Measurements from ENCODE around the gene SLC2A9.

SLC2A9 gene

DNA sequence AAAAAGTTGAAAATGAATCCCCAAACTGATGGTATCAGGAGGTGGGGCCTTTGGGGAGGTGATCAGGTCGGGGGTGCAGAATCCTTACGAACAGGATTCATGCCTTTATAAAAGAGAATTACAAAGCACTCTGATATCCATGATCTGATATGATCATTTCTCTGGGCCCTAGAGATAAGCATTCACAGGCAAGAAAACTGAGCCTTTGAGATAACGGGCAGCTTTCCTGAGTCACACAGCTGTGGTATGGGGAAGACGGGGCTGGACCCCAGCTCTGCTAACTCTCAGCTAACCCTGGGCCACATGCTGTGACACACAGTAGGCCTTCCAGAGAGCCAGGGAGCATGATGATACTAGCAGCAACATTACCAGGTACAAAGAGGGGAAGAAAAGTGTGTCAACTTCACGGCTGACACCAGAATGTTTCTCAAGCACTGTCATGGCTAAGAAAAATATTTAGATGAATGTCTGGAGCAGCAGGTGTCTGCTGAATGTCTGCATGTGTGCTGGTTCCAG, 85.1 kb downstream of the SLC2A9 start:
- H2AFZ ChIP-seq (ENCODE audit: low read depth, low read length), result no peak overlapping the region
- no peak for TF ChIP-seq EZH2phosphoT487 (IDR thresholded peaks at IDR 0.05; ENCODE audit: low read depth)
- TF ChIP-seq, protein P1, sequence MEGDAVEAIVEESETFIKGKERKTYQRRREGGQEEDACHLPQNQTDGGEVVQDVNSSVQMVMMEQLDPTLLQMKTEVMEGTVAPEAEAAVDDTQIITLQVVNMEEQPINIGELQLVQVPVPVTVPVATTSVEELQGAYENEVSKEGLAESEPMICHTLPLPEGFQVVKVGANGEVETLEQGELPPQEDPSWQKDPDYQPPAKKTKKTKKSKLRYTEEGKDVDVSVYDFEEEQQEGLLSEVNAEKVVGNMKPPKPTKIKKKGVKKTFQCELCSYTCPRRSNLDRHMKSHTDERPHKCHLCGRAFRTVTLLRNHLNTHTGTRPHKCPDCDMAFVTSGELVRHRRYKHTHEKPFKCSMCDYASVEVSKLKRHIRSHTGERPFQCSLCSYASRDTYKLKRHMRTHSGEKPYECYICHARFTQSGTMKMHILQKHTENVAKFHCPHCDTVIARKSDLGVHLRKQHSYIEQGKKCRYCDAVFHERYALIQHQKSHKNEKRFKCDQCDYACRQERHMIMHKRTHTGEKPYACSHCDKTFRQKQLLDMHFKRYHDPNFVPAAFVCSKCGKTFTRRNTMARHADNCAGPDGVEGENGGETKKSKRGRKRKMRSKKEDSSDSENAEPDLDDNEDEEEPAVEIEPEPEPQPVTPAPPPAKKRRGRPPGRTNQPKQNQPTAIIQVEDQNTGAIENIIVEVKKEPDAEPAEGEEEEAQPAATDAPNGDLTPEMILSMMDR (IDR thresholded peaks at IDR 0.05; ENCODE audit: low read depth, low read length), result no peak
- H3K9me3 ChIP-seq (ENCODE audit: insufficient read depth, low read length), result no peaks in the 10 kb centered on the region
- H3K27ac ChIP-seq (ENCODE audit: low read length), result no peak overlapping the region
- H3K4me3 ChIP-seq (ENCODE audit: low read length), result no peak overlapping the region
- no peaks in the 10 kb centered on the region for H4K20me1 ChIP-seq (ENCODE audit: insufficient read depth, low read length)
- no peaks in the 10 kb centered on the region for H3K79me2 ChIP-seq (ENCODE audit: low read length)
- peaks cover 12% of the 10 kb centered on the region for H3K4me1 ChIP-seq (ENCODE audit: low read length)
- H3K36me3 ChIP-seq (replicated peaks; ENCODE audit: low read depth, low read length), result no peaks in the 10 kb centered on the region
- no peak overlapping the region for H3K4me2 ChIP-seq (ENCODE audit: low read length)
- H3K9ac ChIP-seq (ENCODE audit: low read length), result no peak overlapping the region
- no peaks in the 10 kb centered on the region for H3K27me3 ChIP-seq (ENCODE audit: low read depth, low read length)

DNA sequence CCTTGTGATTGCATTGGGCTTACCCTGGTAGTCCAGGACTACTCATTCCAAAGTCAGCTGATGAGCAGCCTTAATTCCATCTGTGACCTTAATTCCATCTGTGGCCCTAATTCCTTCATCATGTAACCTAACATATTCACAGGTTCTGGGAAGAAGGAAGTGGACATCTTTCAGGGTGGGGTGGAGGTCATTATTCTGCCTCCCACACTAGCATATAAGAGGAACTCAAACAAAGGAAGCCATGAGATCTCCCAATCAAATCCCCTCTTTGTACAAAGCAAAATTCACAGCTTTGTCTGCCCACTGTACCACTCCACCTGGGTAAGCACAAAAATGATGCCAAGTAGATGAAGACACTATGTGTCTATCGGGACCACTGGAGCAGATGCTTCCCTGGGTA, 87.3 kb downstream of the SLC2A9 start:
- H3K4me3 ChIP-seq (ENCODE audit: low read length), result no peak overlapping the region
- TF ChIP-seq EZH2phosphoT487 (IDR thresholded peaks at IDR 0.05; ENCODE audit: low read depth), result no peak
- TF ChIP-seq, protein P1 (IDR thresholded peaks at IDR 0.05; ENCODE audit: low read depth, low read length), result no peak
- H3K27me3 ChIP-seq (ENCODE audit: low read depth, low read length), result no peaks in the 10 kb centered on the region
- no peak overlapping the region for H3K27ac ChIP-seq (ENCODE audit: low read length)
- no peaks in the 10 kb centered on the region for H3K79me2 ChIP-seq (ENCODE audit: low read length)
- no peaks in the 10 kb centered on the region for H4K20me1 ChIP-seq (ENCODE audit: insufficient read depth, low read length)
- no peaks in the 10 kb centered on the region for H3K36me3 ChIP-seq (replicated peaks; ENCODE audit: low read depth, low read length)
- no peak overlapping the region for H3K4me2 ChIP-seq (ENCODE audit: low read length)
- H3K4me1 ChIP-seq (ENCODE audit: low read length), result no peaks in the 10 kb centered on the region
- no peak overlapping the region for H2AFZ ChIP-seq (ENCODE audit: low read depth, low read length)
- no peaks in the 10 kb centered on the region for H3K9me3 ChIP-seq (ENCODE audit: insufficient read depth, low read length)
- no peak overlapping the region for H3K9ac ChIP-seq (ENCODE audit: low read length)

DNA sequence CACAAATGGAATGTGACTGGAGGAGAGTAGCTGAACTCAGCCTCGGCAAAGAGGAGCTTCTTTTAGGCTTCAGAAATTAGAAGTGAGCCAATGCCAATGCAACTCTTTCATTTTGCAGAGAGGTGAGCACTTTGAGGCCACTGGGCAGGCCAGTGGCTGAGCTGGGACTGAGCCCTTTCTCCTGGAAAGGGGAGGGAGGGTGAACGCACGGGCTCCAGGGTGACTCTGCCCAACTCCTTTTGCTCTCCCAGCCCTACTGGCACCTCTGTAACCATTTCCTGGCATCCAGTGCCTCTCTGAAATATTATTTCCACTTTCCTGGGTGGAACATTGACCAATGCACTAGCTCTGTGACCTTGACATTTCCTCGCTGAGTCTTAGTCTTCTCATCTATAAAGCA, 88.1 kb downstream of the SLC2A9 start:
- Histone ChIP-seq H3K27me3 (ENCODE audit: low read depth, low read length) (no peaks in the 10 kb centered on the region), H3K9me3 (ENCODE audit: insufficient read depth, low read length) (no peaks in the 10 kb centered on the region), H3K4me2 (ENCODE audit: low read length) (no peak overlapping the region), H3K9ac (ENCODE audit: low read length) (no peak overlapping the region), H3K4me1 (ENCODE audit: low read length) (no peaks in the 10 kb centered on the region), H4K20me1 (ENCODE audit: insufficient read depth, low read length) (no peaks in the 10 kb centered on the region), H3K79me2 (ENCODE audit: low read length) (no peaks in the 10 kb centered on the region), H3K36me3 (replicated peaks; ENCODE audit: low read depth, low read length) (no peaks in the 10 kb centered on the region), H2AFZ (ENCODE audit: low read depth, low read length) (no peak overlapping the region), H3K4me3 (ENCODE audit: low read length) (no peak overlapping the region), H3K27ac (ENCODE audit: low read length) (no peak overlapping the region)
- TF ChIP-seq, protein P1 (IDR thresholded peaks at IDR 0.05; ENCODE audit: low read depth, low read length), result no peak
- no peak for TF ChIP-seq EZH2phosphoT487 (IDR thresholded peaks at IDR 0.05; ENCODE audit: low read depth)

DNA sequence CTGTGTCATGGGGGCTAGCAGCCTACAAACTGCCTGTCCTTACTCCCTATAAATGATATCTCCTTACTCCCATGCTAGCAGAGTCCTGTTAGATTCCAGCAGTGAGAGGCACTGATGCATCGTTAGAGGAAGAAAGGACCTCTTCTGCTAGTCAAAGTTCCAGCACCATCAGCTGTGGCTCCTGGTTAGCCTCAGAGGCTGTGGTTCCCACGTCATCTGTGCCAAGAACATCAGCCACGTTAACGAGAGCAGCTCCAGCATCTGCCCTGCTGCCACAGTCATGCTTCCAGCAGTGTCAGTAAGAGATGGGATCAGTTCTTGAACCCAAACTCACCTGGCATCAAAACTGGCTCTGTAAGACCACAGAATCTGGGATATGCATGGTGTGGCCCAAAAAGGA, 88.5 kb downstream of the SLC2A9 start:
- H3K27ac ChIP-seq (ENCODE audit: low read length), result no peak overlapping the region
- no peaks in the 10 kb centered on the region for H4K20me1 ChIP-seq (ENCODE audit: insufficient read depth, low read length)
- no peaks in the 10 kb centered on the region for H3K4me1 ChIP-seq (ENCODE audit: low read length)
- no peak overlapping the region for H3K9ac ChIP-seq (ENCODE audit: low read length)
- no peaks in the 10 kb centered on the region for H3K27me3 ChIP-seq (ENCODE audit: low read depth, low read length)
- no peak for TF ChIP-seq EZH2phosphoT487 (IDR thresholded peaks at IDR 0.05; ENCODE audit: low read depth)
- TF ChIP-seq, protein P1 (IDR thresholded peaks at IDR 0.05; ENCODE audit: low read depth, low read length), result no peak
- H3K9me3 ChIP-seq (ENCODE audit: insufficient read depth, low read length), result no peaks in the 10 kb centered on the region
- H3K36me3 ChIP-seq (replicated peaks; ENCODE audit: low read depth, low read length), result no peaks in the 10 kb centered on the region
- H3K79me2 ChIP-seq (ENCODE audit: low read length), result no peaks in the 10 kb centered on the region
- no peak overlapping the region for H2AFZ ChIP-seq (ENCODE audit: low read depth, low read length)
- H3K4me3 ChIP-seq (ENCODE audit: low read length), result no peak overlapping the region
- no peak overlapping the region for H3K4me2 ChIP-seq (ENCODE audit: low read length)

Measured in OCI-LY3 (cell line).